ENCODE results near the gene FKRP. TPM values are rescaled to one million over a fixed set of nuclear protein-coding genes. Genes with fewer than 3 reads are reported as not detected.

Gene FKRP, protein sequence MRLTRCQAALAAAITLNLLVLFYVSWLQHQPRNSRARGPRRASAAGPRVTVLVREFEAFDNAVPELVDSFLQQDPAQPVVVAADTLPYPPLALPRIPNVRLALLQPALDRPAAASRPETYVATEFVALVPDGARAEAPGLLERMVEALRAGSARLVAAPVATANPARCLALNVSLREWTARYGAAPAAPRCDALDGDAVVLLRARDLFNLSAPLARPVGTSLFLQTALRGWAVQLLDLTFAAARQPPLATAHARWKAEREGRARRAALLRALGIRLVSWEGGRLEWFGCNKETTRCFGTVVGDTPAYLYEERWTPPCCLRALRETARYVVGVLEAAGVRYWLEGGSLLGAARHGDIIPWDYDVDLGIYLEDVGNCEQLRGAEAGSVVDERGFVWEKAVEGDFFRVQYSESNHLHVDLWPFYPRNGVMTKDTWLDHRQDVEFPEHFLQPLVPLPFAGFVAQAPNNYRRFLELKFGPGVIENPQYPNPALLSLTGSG
- total RNA-seq: 10 to 100 TPM; 19.1 to 20.6 TPM
- 10 to 100 TPM in 1 of 2 donors, 1 to 10 TPM in 1; 3.9 to 13.0 TPM for polyA plus RNA-seq
- long read RNA-seq, donor 1, partial matches to known transcripts: 0 of 14 reads
- long read RNA-seq, donor 1, other reads (novel, unspliced or antisense): 13 of 14 reads
- long read RNA-seq, donor 2, partial matches to known transcripts: 0 of 9 reads
- long read RNA-seq, donor 2, other reads (novel, unspliced or antisense): 7 of 9 reads

DNA sequence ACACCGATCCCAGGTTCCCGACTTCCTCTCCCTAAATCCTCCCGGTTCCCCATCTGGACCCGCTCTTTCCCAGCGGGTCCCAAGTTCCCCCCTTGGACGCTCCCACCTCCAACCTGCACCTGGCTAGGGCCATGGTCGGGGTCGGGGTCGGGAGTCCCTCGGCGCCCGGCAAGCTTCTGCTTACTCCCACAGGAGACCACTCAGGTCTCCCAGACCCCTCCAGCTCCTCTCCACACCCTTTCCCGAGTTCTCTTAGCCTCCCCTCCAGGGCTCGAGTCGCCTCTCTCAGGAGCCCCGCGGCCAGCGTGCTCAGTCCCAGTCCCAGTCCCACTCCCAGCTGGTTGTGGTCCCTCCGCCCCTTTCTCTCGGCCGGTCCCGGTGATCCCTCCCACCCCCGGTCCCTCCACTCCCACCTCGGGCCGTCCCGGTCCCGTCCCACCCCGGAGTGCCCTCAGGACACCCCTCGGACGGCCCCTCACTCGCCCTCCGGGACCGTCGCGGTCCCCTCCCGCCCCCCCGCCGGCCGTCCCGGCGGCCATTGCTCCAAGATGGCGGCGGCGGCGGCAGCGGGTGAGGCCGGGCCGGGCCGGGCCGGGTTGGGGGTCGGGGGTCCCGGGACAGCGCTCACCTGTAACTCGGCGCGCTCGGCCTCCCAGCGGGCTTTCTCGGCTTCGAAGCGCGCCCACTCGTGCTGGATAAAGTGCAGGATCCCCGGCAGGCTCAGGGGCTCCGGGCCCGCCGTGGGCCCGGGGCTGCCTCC lies at the start of gene FKRP:
Gene FKRP, plus strand, starts transcription at position 537 of the 760 bp plus-strand sequence. CDS start 9,394 bp downstream, outside the sequence.
- peak in 1 of 2 donors; percentile 61 for DNase-seq
- 1% methylated on average over 34 to 68 of the region's 68 CpGs for WGBS, 2 donors
- Histone ChIP-seq H3K27ac (ENCODE audit: low read depth in 1 of 2, low read length in 2 of 2) (peak within 1 kb of the TSS in 1 of 2 donors; percentile 21), H3K4me1 (ENCODE audit: control insufficient read depth in 1 of 2, insufficient read depth in 2 of 2, low read length in 2 of 2) (no peaks in the 10 kb centered on the region), H3K4me3 (ENCODE audit: low read length in 2 of 2) (peak within 1 kb of the TSS; percentile 96), H3K9me3 (ENCODE audit: control insufficient read depth, low read length) (no peaks in the 10 kb centered on the region), H3K27me3 (ENCODE audit: control insufficient read depth in 1 of 2, insufficient read depth in 2 of 2, low read length in 1 of 2) (no peaks in the 10 kb centered on the region), H3K36me3 (ENCODE audit: control insufficient read depth in 1 of 2, insufficient read depth in 2 of 2, low read length in 1 of 2) (no peaks in the 10 kb centered on the region)
- intact Hi-C loops (cut with DNase I): no loop called here
- peak; percentile 74 for ATAC-seq (ENCODE audit: low FRiP score)

DNA sequence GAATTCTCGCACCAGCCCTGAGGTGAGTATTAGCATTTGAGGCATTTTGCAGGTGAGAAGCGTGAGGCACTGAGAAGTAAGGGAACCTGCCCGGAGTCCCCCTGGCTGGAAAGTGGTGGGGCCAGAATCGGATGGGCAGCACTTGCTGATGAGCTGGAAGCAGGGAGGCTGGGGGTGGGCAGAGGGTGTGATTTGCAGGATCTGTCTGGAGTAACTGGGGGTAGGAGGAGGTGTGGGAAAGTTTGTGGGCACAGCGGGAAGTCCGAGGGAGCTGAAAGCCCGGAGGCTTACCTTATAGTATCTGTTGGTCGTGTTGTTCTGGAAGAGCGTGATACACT lies 49.0 kb upstream of the FKRP start:
- Histone ChIP-seq H3K9me3 (ENCODE audit: control insufficient read depth, low read length) (no peaks in the 10 kb centered on the region), H3K36me3 (ENCODE audit: control insufficient read depth in 1 of 2, insufficient read depth in 2 of 2, low read length in 1 of 2) (peaks cover 6 to 11% of the 10 kb centered on the region in 2 donors), H3K4me1 (ENCODE audit: control insufficient read depth in 1 of 2, insufficient read depth in 2 of 2, low read length in 2 of 2) (no peaks in the 10 kb centered on the region), H3K27me3 (ENCODE audit: control insufficient read depth in 1 of 2, insufficient read depth in 2 of 2, low read length in 1 of 2) (no peaks in the 10 kb centered on the region), H3K4me3 (ENCODE audit: low read length in 2 of 2) (no peak overlapping the region), H3K27ac (ENCODE audit: low read depth in 1 of 2, low read length in 2 of 2) (no peak overlapping the region)
- intact Hi-C loops (cut with DNase I): no loop called here
- 88 to 92% methylated on average over 9 of the region's 9 CpGs for WGBS, 2 donors
- DNase-seq (no peak), ATAC-seq (ENCODE audit: low FRiP score) (no peak)

DNA sequence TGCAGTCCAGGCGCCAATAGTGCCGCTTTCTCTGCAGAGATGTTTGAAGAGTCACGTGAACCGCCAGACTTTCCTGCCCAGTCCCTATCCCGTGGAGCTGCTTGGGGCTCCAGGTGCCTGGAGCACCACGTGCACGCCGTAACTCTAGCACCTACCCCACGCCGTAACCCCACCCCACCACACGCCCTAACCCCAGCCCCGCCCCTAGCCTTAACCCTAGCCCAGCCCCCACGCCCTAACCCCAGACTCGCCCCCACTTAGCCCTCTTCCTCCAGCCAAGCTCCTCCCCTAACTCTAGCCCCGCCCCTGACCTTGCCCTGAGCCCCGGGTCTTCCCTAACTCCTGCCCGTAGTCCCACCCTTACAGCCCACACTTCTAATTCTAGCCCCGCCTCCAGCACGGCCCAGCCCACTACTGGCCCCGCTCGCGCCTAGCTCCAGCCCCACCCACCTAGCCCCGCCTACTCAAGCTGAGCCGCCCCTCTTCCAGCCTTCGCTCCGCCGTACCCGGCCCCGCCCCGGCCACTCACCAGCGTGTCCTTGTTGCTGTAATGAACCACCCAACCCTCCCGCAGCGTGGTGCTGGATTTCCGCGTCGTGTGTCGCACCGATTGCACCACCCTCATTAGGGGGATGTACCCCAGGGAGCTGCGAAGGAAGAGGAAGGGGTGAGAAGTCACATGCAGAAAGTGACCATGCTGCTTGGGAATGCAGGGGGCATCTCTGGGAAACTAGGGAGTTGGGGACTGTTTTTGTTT lies 48.5 kb upstream of the FKRP start:
- Histone ChIP-seq H3K36me3 (ENCODE audit: control insufficient read depth in 1 of 2, insufficient read depth in 2 of 2, low read length in 1 of 2) (peaks cover 6% of the 10 kb centered on the region in 2 donors), H3K4me3 (ENCODE audit: low read length in 2 of 2) (no peak overlapping the region), H3K4me1 (ENCODE audit: control insufficient read depth in 1 of 2, insufficient read depth in 2 of 2, low read length in 2 of 2) (no peaks in the 10 kb centered on the region), H3K27ac (ENCODE audit: low read depth in 1 of 2, low read length in 2 of 2) (no peak overlapping the region), H3K27me3 (ENCODE audit: control insufficient read depth in 1 of 2, insufficient read depth in 2 of 2, low read length in 1 of 2) (no peaks in the 10 kb centered on the region), H3K9me3 (ENCODE audit: control insufficient read depth, low read length) (no peaks in the 10 kb centered on the region)
- DNase-seq: peak; percentile 91 to 97
- ATAC-seq (ENCODE audit: low FRiP score): peak; percentile 91
- 38 to 49% methylated on average over 38 to 39 of the region's 39 CpGs for WGBS, 2 donors
- intact Hi-C loops (cut with DNase I): no loop called here

DNA sequence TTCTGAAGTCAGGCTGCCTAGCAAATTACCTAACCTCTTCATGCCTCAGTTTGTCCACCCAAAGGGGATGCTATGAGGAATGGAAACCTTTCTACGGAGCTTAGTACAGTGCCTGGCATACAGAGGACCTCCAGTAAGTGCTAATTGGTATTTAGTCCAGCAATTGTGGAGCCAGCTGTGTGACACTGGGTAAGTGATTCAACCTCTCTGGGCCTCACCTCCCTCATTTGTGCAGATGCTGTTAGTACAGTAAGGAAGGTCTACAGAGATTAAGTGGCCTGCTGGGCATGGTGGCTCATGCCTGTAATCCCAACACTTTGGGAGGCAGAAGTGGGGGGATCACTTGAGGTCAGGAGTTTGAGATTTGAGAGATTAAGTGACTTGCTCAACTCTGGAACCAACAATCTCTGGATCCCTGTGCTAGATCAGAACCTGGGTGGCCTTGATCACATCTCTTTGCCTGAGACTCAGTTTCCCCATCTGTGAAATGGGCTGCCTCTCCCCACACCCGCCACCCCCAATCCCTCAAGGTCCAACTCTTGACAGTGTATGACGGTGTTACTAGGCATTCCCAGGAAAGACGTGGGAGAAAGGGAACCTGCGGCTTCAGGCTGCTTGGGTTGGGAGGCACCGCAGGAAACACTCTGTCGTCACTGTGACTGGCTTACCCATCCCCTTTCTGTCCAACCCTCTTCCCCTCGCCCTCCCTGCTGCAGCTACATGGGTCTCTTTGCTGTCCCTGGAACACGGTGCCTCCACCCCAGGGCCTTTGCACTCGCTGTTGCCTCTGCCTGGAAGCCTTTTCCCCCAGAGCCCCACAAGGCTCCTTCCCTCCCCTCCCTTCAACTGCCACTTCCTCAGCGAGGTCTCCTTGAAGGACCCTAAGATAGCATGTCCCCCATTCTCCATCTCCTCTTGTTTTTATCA lies 47.2 kb upstream of the FKRP start:
- WGBS, 2 donors: 92 to 95% methylated on average over 11 of the region's 11 CpGs
- Histone ChIP-seq H3K9me3 (ENCODE audit: control insufficient read depth, low read length) (no peaks in the 10 kb centered on the region), H3K27ac (ENCODE audit: low read depth in 1 of 2, low read length in 2 of 2) (no peak overlapping the region), H3K36me3 (ENCODE audit: control insufficient read depth in 1 of 2, insufficient read depth in 2 of 2, low read length in 1 of 2) (peaks cover 6% of the 10 kb centered on the region in 2 donors), H3K27me3 (ENCODE audit: control insufficient read depth in 1 of 2, insufficient read depth in 2 of 2, low read length in 1 of 2) (no peaks in the 10 kb centered on the region), H3K4me3 (ENCODE audit: low read length in 2 of 2) (no peak overlapping the region), H3K4me1 (ENCODE audit: control insufficient read depth in 1 of 2, insufficient read depth in 2 of 2, low read length in 2 of 2) (no peaks in the 10 kb centered on the region)
- intact Hi-C loops (cut with DNase I): no loop called here
- ATAC-seq (ENCODE audit: low FRiP score) (no peak), DNase-seq (no peak)

DNA sequence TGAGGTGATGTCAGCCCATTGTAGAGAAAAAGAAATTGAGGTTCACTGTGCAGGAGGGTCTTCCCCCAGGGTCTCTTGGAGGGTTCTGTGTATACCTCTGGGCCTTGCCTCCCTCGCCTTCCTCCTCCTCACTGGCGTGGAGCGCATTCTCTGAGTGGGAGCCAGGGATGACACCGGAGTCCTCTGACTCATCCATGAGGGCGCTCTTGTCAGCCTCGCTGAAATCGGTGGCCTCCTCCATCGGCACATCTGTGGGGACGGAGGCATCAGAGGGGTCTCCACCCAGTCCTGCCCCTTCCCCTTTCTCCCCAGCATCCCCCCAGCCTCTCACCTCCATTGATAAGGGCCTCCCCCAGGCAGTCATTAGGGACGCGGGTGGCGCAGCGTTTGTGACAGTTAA lies 45.2 kb upstream of the FKRP start:
- Histone ChIP-seq H3K9me3 (ENCODE audit: control insufficient read depth, low read length) (no peaks in the 10 kb centered on the region), H3K4me3 (ENCODE audit: low read length in 2 of 2) (no peak overlapping the region), H3K36me3 (ENCODE audit: control insufficient read depth in 1 of 2, insufficient read depth in 2 of 2, low read length in 1 of 2) (peaks cover 4 to 6% of the 10 kb centered on the region in 2 donors), H3K27ac (ENCODE audit: low read depth in 1 of 2, low read length in 2 of 2) (no peak overlapping the region), H3K27me3 (ENCODE audit: control insufficient read depth in 1 of 2, insufficient read depth in 2 of 2, low read length in 1 of 2) (no peaks in the 10 kb centered on the region), H3K4me1 (ENCODE audit: control insufficient read depth in 1 of 2, insufficient read depth in 2 of 2, low read length in 2 of 2) (no peaks in the 10 kb centered on the region)
- no peak for DNase-seq
- 91 to 94% methylated on average over 13 of the region's 13 CpGs for whole genome bisulfite sequencing, 2 donors
- no peak for ATAC-seq (ENCODE audit: low FRiP score)
- intact Hi-C loops (cut with DNase I): no loop called here

DNA sequence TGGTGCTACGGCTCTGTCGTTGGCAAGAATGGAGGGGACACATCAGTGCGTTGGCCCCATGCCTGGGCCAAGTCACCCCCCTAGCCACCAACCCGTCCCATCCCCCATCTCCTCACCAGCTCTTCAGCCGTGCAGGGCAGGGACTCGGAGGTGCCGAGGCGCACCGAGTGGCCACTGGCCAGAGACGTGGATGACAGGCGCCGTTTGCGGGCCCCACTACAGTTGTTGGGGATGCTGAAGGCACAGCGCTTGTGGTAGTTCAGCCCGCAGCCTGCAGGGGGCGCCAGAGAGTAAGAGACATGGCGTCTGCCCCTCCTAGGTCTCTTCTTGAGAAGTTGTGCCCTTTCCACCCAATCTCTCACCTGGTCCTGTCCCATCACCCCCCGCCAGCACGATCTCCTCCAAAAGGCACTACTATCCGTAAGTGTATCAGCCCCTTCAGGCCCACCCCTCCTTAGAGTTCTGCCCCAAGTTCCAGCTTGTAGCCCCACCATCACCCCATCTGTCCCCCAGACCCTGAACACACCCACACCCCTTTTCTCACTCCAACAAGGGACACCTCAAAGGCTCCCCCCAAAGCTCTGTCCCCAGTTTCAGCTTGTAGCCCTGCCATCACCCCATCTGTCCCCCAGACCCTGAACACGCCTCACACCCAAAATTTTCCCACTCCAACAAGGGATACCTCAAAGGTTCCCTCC lies 41.3 kb upstream of the FKRP start:
- Histone ChIP-seq H3K4me1 (ENCODE audit: control insufficient read depth in 1 of 2, insufficient read depth in 2 of 2, low read length in 2 of 2) (no peaks in the 10 kb centered on the region), H3K4me3 (ENCODE audit: low read length in 2 of 2) (no peak overlapping the region), H3K27ac (ENCODE audit: low read depth in 1 of 2, low read length in 2 of 2) (no peak overlapping the region), H3K36me3 (ENCODE audit: control insufficient read depth in 1 of 2, insufficient read depth in 2 of 2, low read length in 1 of 2) (peaks cover 2 to 5% of the 10 kb centered on the region in 2 donors), H3K9me3 (ENCODE audit: control insufficient read depth, low read length) (no peaks in the 10 kb centered on the region), H3K27me3 (ENCODE audit: control insufficient read depth in 1 of 2, insufficient read depth in 2 of 2, low read length in 1 of 2) (no peaks in the 10 kb centered on the region)
- peak; percentile 83 for ATAC-seq (ENCODE audit: low FRiP score)
- peak; percentile 81 to 95 for DNase-seq
- intact Hi-C loops (cut with DNase I): loop anchor here in 1 of 2 donors (2.0 kb wide), 1 partner anchor 24 kb away; no protein-coding TSS in a partner anchor
- WGBS, 2 donors: 46 to 48% methylated on average over 20 to 21 of the region's 21 CpGs

DNA sequence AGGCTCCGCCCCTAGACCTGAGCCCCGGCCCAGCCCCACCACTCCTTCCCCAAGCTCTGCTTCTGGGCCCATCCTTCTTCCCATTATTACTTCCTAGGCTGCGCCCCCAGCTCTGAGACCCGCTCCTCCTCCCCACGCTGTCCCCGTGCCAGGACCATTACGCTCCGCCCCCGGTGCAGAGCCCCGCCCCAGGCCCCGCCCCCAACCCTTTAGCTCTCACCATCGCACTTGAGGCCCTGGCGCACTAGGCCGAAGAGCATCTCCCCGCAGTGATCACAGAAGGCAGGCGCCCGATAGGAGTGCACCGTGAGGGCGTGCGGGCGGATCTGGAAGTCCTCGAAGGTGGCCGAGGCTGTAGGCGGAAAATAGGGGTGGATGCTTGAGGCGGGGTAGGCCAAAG lies 35.2 kb upstream of the FKRP start:
- Histone ChIP-seq H3K27me3 (ENCODE audit: control insufficient read depth in 1 of 2, insufficient read depth in 2 of 2, low read length in 1 of 2) (no peaks in the 10 kb centered on the region), H3K9me3 (ENCODE audit: control insufficient read depth, low read length) (no peaks in the 10 kb centered on the region), H3K36me3 (ENCODE audit: control insufficient read depth in 1 of 2, insufficient read depth in 2 of 2, low read length in 1 of 2) (peaks cover 0 to 2% of the 10 kb centered on the region in 2 donors), H3K27ac (ENCODE audit: low read depth in 1 of 2, low read length in 2 of 2) (no peak overlapping the region), H3K4me3 (ENCODE audit: low read length in 2 of 2) (no peak overlapping the region), H3K4me1 (ENCODE audit: control insufficient read depth in 1 of 2, insufficient read depth in 2 of 2, low read length in 2 of 2) (peaks cover 0 to 3% of the 10 kb centered on the region in 2 donors)
- intact Hi-C loops (cut with DNase I): no loop called here
- no peak for ATAC-seq (ENCODE audit: low FRiP score)
- 83 to 86% methylated on average over 24 to 25 of the region's 25 CpGs for WGBS, 2 donors
- DNase-seq: no peak
